Stimulated activated CD8-positive, alpha-beta memory T cell treated with anti-CD3 and anti-CD28 coated beads, Interleukin-15, amount 100 ng/mL, for 24 hours (primary cell): ENCODE measurements around the gene TMIGD1.

Experiments used
- DNase-seq: peaks from one replicate; pipeline ENCODE4 v3.0.0-alpha.2; 2020; ENCODE audit warnings: low read depth

TMIGD1 gene

GRCh38 chr17:30290077-30290476, 43.8 kb downstream of the TMIGD1 start:
- no peak for DNase-seq

GRCh38 chr17:30279156-30279555, 54.7 kb downstream of the TMIGD1 start:
- no peak for DNase-seq

GRCh38 chr17:30278032-30278431, 55.8 kb downstream of the TMIGD1 start:
- DNase-seq = no peak

- DNase-seq = no peak
Observed at GRCh38 chr17:30275911-30276310, 57.9 kb downstream of the TMIGD1 start.

- DNase-seq = no peak
Observed at GRCh38 chr17:30274887-30275286, 59.0 kb downstream of the TMIGD1 start.

- no peak for DNase-seq
Observed at GRCh38 chr17:30273373-30273772, 60.5 kb downstream of the TMIGD1 start.

GRCh38 chr17:30271102-30271501, 62.8 kb downstream of the TMIGD1 start:
- DNase-seq = no peak

GRCh38 chr17:30267625-30268024, 66.2 kb downstream of the TMIGD1 start:
- DNase-seq = no peak
